ENCODE measurements around the gene GALNT8.
"Not testable (repeated sequence)": the region's sequence is repeated elsewhere in the genome, so short reads cannot be mapped to it uniquely, and the experiment has no call there.

Gene GALNT8

GRCh38 chr12:4717806-4718205 lies 2.4 kb upstream of the GALNT8 start (continued):
- TF ChIP-seq PATZ1 (CRISPR knock-in tag; IDR thresholded peaks at IDR 0.05; ENCODE audit: borderline replicate concordance) (no peak), PPARA (CRISPR knock-in tag; IDR thresholded peaks at IDR 0.05; ENCODE audit: borderline replicate concordance) (no peak), TOX (CRISPR knock-in tag; IDR thresholded peaks at IDR 0.05; ENCODE audit: borderline replicate concordance) (no peak), ZFP30 (CRISPR knock-in tag; IDR thresholded peaks at IDR 0.05) (no peak), RARB (CRISPR knock-in tag; IDR thresholded peaks at IDR 0.05) (no peak)

DNA sequence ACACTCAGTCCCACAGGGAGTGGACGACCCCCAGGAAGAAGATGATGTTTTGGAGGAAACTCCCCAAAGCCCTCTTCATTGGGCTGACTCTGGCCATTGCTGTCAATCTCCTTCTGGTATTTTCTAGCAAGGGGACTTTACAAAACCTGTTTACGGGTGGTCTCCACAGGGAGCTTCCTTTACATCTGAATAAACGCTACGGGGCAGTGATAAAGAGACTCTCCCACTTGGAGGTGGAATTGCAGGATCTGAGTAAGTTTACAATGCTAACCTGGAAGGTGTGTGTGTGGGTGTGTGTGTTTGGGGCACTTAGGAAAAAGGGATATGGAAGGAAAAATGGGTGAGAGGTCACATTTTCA lies 416 bp downstream of the GALNT8 start:
- TF ChIP-seq PATZ1 (CRISPR knock-in tag; IDR thresholded peaks at IDR 0.05; ENCODE audit: borderline replicate concordance) (no peak), ISL1 (CRISPR knock-in tag; IDR thresholded peaks at IDR 0.05) (no peak), GLIS3 (CRISPR knock-in tag; IDR thresholded peaks at IDR 0.05) (no peak), SNAI2 (CRISPR knock-in tag; IDR thresholded peaks at IDR 0.05) (no peak), ZNF565 (CRISPR knock-in tag; conservative IDR thresholded peaks at IDR 0.05; ENCODE audit: low read depth) (no peak), ZNF70 (CRISPR knock-in tag; IDR thresholded peaks at IDR 0.05) (no peak), CSDC2 (CRISPR knock-in tag; IDR thresholded peaks at IDR 0.05) (no peak), RARB (CRISPR knock-in tag; IDR thresholded peaks at IDR 0.05) (no peak), ZFP3 (CRISPR knock-in tag; IDR thresholded peaks at IDR 0.05) (no peak)
- TF ChIP-seq, protein P1, sequence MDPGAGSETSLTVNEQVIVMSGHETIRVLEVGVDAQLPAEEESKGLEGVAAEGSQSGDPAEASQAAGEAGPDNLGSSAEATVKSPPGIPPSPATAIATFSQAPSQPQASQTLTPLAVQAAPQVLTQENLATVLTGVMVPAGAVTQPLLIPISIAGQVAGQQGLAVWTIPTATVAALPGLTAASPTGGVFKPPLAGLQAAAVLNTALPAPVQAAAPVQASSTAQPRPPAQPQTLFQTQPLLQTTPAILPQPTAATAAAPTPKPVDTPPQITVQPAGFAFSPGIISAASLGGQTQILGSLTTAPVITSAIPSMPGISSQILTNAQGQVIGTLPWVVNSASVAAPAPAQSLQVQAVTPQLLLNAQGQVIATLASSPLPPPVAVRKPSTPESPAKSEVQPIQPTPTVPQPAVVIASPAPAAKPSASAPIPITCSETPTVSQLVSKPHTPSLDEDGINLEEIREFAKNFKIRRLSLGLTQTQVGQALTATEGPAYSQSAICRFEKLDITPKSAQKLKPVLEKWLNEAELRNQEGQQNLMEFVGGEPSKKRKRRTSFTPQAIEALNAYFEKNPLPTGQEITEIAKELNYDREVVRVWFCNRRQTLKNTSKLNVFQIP (CRISPR knock-in tag; IDR thresholded peaks at IDR 0.05; ENCODE audit: borderline replicate concordance, low read depth), result no peak
- no peak for ATAC-seq

DNA sequence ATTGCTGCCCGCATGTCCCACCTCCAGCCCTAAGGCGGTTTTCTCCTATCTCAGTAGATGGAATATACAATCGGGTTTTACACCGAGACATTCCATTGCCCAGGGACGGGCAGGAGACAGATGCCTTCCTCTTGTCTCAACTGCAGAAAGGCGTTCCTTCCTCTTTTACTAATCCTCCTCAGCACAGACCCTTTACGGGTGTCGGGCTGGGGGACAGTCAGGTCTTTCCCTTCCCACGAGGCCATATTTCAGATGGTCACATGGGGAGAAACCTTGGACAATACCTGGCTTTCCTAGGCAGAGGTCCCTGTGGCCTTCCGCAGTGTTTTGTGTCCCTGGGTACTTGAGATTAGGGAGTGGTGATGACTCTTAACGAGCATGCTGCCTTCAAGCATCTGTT lies 1.4 kb downstream of the GALNT8 start:
- ATAC-seq, result not testable (repeated sequence)

DNA sequence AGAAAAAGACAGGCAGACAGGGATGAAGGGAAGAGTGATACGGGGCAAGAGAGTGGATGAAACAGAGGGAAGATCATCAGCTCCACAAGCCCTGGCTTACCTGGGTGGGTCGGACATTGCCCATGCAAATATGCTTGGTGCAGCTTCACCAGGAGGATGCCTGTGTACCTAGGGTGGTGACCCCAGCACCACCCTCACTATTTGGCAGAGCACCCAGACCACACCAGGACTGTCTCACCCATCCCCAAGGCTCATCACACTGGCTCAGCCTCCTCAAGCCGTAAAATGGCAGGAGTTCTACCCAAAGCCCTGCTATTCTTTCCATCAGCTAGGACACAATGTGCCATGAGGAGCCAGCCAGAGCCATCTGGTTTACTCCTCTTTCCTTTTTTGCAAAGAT lies 3.0 kb downstream of the GALNT8 start:
- no peak for ATAC-seq
- no peak for TF ChIP-seq ZC3H10 (CRISPR knock-in tag; IDR thresholded peaks at IDR 0.05)
- TF ChIP-seq RARB (CRISPR knock-in tag; IDR thresholded peaks at IDR 0.05), result no peak
- TF ChIP-seq ISL1 (CRISPR knock-in tag; IDR thresholded peaks at IDR 0.05), result no peak

GRCh38 chr12:4725057-4725456 lies 4.9 kb downstream of the GALNT8 start:
- no peak for ATAC-seq
- TF ChIP-seq CSDC2 (CRISPR knock-in tag; IDR thresholded peaks at IDR 0.05) (no peak), PATZ1 (CRISPR knock-in tag; IDR thresholded peaks at IDR 0.05; ENCODE audit: borderline replicate concordance) (no peak), ZFP30 (CRISPR knock-in tag; IDR thresholded peaks at IDR 0.05) (no peak), OSR1 (CRISPR knock-in tag; IDR thresholded peaks at IDR 0.05) (no peak), BACH2 (CRISPR knock-in tag; IDR thresholded peaks at IDR 0.05; ENCODE audit: borderline replicate concordance) (no peak), ISL1 (CRISPR knock-in tag; IDR thresholded peaks at IDR 0.05) (no peak), ZFP3 (CRISPR knock-in tag; IDR thresholded peaks at IDR 0.05) (no peak), SNAI2 (CRISPR knock-in tag; IDR thresholded peaks at IDR 0.05) (no peak), PPARA (CRISPR knock-in tag; IDR thresholded peaks at IDR 0.05; ENCODE audit: borderline replicate concordance) (no peak), ZNF565 (CRISPR knock-in tag; conservative IDR thresholded peaks at IDR 0.05; ENCODE audit: low read depth) (no peak), ZNF8 (CRISPR knock-in tag; IDR thresholded peaks at IDR 0.05) (no peak), ZC3H10 (CRISPR knock-in tag; IDR thresholded peaks at IDR 0.05) (no peak), TCF4 (CRISPR knock-in tag; IDR thresholded peaks at IDR 0.05; ENCODE audit: borderline replicate concordance) (no peak), RARB (CRISPR knock-in tag; IDR thresholded peaks at IDR 0.05) (no peak), GLIS3 (CRISPR knock-in tag; IDR thresholded peaks at IDR 0.05) (no peak)
- TF ChIP-seq, protein P2, sequence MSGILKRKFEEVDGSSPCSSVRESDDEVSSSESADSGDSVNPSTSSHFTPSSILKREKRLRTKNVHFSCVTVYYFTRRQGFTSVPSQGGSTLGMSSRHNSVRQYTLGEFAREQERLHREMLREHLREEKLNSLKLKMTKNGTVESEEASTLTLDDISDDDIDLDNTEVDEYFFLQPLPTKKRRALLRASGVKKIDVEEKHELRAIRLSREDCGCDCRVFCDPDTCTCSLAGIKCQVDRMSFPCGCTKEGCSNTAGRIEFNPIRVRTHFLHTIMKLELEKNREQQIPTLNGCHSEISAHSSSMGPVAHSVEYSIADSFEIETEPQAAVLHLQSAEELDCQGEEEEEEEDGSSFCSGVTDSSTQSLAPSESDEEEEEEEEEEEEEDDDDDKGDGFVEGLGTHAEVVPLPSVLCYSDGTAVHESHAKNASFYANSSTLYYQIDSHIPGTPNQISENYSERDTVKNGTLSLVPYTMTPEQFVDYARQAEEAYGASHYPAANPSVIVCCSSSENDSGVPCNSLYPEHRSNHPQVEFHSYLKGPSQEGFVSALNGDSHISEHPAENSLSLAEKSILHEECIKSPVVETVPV (CRISPR knock-in tag; IDR thresholded peaks at IDR 0.05), result no peak
- TF ChIP-seq, protein P3, sequence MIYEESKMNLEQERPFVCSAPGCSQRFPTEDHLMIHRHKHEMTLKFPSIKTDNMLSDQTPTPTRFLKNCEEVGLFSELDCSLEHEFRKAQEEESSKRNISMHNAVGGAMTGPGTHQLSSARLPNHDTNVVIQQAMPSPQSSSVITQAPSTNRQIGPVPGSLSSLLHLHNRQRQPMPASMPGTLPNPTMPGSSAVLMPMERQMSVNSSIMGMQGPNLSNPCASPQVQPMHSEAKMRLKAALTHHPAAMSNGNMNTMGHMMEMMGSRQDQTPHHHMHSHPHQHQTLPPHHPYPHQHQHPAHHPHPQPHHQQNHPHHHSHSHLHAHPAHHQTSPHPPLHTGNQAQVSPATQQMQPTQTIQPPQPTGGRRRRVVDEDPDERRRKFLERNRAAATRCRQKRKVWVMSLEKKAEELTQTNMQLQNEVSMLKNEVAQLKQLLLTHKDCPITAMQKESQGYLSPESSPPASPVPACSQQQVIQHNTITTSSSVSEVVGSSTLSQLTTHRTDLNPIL (CRISPR knock-in tag; IDR thresholded peaks at IDR 0.05; ENCODE audit: low read depth), result no peak
- TF ChIP-seq, protein P4, sequence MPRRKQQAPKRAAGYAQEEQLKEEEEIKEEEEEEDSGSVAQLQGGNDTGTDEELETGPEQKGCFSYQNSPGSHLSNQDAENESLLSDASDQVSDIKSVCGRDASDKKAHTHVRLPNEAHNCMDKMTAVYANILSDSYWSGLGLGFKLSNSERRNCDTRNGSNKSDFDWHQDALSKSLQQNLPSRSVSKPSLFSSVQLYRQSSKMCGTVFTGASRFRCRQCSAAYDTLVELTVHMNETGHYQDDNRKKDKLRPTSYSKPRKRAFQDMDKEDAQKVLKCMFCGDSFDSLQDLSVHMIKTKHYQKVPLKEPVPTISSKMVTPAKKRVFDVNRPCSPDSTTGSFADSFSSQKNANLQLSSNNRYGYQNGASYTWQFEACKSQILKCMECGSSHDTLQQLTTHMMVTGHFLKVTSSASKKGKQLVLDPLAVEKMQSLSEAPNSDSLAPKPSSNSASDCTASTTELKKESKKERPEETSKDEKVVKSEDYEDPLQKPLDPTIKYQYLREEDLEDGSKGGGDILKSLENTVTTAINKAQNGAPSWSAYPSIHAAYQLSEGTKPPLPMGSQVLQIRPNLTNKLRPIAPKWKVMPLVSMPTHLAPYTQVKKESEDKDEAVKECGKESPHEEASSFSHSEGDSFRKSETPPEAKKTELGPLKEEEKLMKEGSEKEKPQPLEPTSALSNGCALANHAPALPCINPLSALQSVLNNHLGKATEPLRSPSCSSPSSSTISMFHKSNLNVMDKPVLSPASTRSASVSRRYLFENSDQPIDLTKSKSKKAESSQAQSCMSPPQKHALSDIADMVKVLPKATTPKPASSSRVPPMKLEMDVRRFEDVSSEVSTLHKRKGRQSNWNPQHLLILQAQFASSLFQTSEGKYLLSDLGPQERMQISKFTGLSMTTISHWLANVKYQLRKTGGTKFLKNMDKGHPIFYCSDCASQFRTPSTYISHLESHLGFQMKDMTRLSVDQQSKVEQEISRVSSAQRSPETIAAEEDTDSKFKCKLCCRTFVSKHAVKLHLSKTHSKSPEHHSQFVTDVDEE (CRISPR knock-in tag; IDR thresholded peaks at IDR 0.05), result no peak
